ENCODE measurements around the gene ADRA2B.

GRCh38 chr2:96093528-96093927 lies 22.8 kb downstream of the ADRA2B start:
- TF ChIP-seq POLR2A (IDR thresholded peaks at IDR 0.05) (no peak), CTCF (IDR thresholded peaks at IDR 0.05) (no peak)

Measured in body of pancreas (tissue), 4 donors.